Sigmoid colon (tissue), 7 donors: Measurements from ENCODE around the gene ERGIC3. TPM values are rescaled to one million over a fixed set of nuclear protein-coding genes. Genes with fewer than 3 reads are reported as not detected.

Experiments
- DNase-seq: peaks from one replicate; pipeline ENCODE4 v3.0.0-alpha.2; 2019
- H3K27ac ChIP-seq, 4 donors: fragments of 200-600 bp; sonication (generic); one replicate each; pipeline ENCODE4 v1.5.1; 2016 to 2019; ENCODE audit warnings: mild to moderate bottlenecking in 1 of 4
- H3K27me3 ChIP-seq, 3 donors: fragments of 200-600 bp; sonication (generic); one replicate each; pipeline ENCODE4 v1.5.1; 2019; ENCODE audit warnings: mild to moderate bottlenecking in 1 of 3
- H3K36me3 ChIP-seq, 4 donors: fragments of 200-600 bp; sonication (generic); one replicate each; pipeline ENCODE4 v1.5.1; 2016 to 2019
- H3K4me1 ChIP-seq, 4 donors: fragments of 200-600 bp; sonication (generic); one replicate each; pipeline ENCODE4 v1.5.1; 2017 to 2019
- H3K4me3 ChIP-seq, 4 donors: fragments of 200-600 bp; sonication (generic); one replicate each; pipeline ENCODE4 v1.5.1; 2017 to 2019; ENCODE audit warnings: mild to moderate bottlenecking in 2 of 4, moderate library complexity in 1 of 4
- H3K9me3 ChIP-seq, 4 donors: fragments of 200-600 bp in 3 of 4; sonication (generic) in 3 of 4; one replicate each; pipeline versions ENCODE4 v1.5.1 to v1.6.1; 2013 to 2019
- CTCF ChIP-seq, 4 experiments: fragments of 450-650 bp in 3 of 4; fragments of 200-600 bp in 1 of 4; IDR thresholded peaks; one replicate each; pipeline ENCODE4 v1.5.1; 2016 to 2019; ENCODE audit warnings: antibody characterized with exemption in 4 of 4, mild to moderate bottlenecking in 3 of 4, moderate library complexity in 2 of 4
- EP300 ChIP-seq, 4 donors: sonication (generic); formaldehyde crosslinking; IDR thresholded peaks; one replicate each; pipeline ENCODE4 v1.6.1; 2017; ENCODE audit warnings: antibody characterized with exemption in 4 of 4
- POLR2A ChIP-seq, 2 donors: fragments of 450-650 bp; IDR thresholded peaks; one replicate each; pipeline ENCODE4 v1.6.1; 2016; ENCODE audit warnings: antibody characterized with exemption in 2 of 2, mild to moderate bottlenecking in 2 of 2, moderate library complexity in 2 of 2
- POLR2AphosphoS5 ChIP-seq, 4 donors: sonication (generic); formaldehyde crosslinking; IDR thresholded peaks; one replicate each; pipeline ENCODE4 v1.6.1; 2017; ENCODE audit warnings: antibody characterized with exemption in 4 of 4
- WGBS, 2 donors: extraction: QIAGEN DNeasy Blood & Tissue Kit; methylation state at CpG; one replicate each; pipeline ENCODE4 v1.1.7; 2013; 5-methylcytosine and 5-hydroxymethylcytosine counted together
- intact Hi-C: fragments of 100-400 bp; cut with DNase I; formaldehyde crosslinking; loops from one replicate; pipeline ENCODE4 v1.15.1; 2023
- polyA plus RNA-seq, 3 donors: library from polyadenylated mRNA; stranded (reverse); fragments of 200-250 nt; gene quantifications; one replicate each; pipeline ENCODE4 v1.2.3, GENCODE V29; 2013
- total RNA-seq, 4 donors: library from RNA; depleted of rRNA; stranded (reverse); fragments of >200 nt; gene quantifications; one replicate each; pipeline ENCODE4 v1.1.0, GENCODE V29; 2016
- donor health status: healthy with polysubstance abuse.
- donor health status: Bipolar disorder and iron deficiency.
- donor health status: healthy.

ERGIC3 gene
- total and polyA plus RNA-seq, 7 donors, result 113 to 230 (median 184) TPM

GRCh38 chr20:35556871-35557270 is 15.0 kb downstream of the ERGIC3 start:
- Histone ChIP-seq H3K36me3 (peaks cover 0 to 69% (median 21%) of the 10 kb centered on the region in 4 donors), H3K27me3 (no peaks in the 10 kb centered on the region), H3K27ac (no peak overlapping the region), H3K4me1 (peaks cover 0 to 4% (median 0%) of the 10 kb centered on the region in 4 donors), H3K9me3 (no peaks in the 10 kb centered on the region), H3K4me3 (no peak overlapping the region)
- TF ChIP-seq POLR2AphosphoS5 (IDR thresholded peaks at IDR 0.05) (no peak), EP300 (IDR thresholded peaks at IDR 0.05) (no peak), CTCF (IDR thresholded peaks at IDR 0.05) (no peak), POLR2A (IDR thresholded peaks at IDR 0.05) (no peak)
- intact Hi-C loops, result no loop called here
- WGBS, 2 donors, result 96% methylated on average over 8 of the region's 8 CpGs
- no peak for DNase-seq

GRCh38 chr20:35558451-35558850 is 16.6 kb downstream of the ERGIC3 start:
- intact Hi-C loops, result no loop called here
- Histone ChIP-seq H3K27ac (no peak overlapping the region), H3K36me3 (peaks cover 0 to 55% (median 21%) of the 10 kb centered on the region in 4 donors), H3K4me3 (no peak overlapping the region), H3K9me3 (no peaks in the 10 kb centered on the region), H3K4me1 (peaks cover 0 to 4% (median 0%) of the 10 kb centered on the region in 4 donors), H3K27me3 (no peaks in the 10 kb centered on the region)
- TF ChIP-seq POLR2AphosphoS5 (IDR thresholded peaks at IDR 0.05) (no peak), POLR2A (IDR thresholded peaks at IDR 0.05) (no peak)
- no peak for DNase-seq
- 94% methylated on average over 4 of the region's 4 CpGs for WGBS, 2 donors

GRCh38 chr20:35559042-35559693 is 17.3 kb downstream of the ERGIC3 start:
- Histone ChIP-seq H3K4me3 (no peak overlapping the region), H3K27ac (no peak overlapping the region), H3K4me1 (peaks cover 0 to 4% (median 0%) of the 10 kb centered on the region in 4 donors), H3K27me3 (no peaks in the 10 kb centered on the region), H3K9me3 (no peaks in the 10 kb centered on the region), H3K36me3 (peaks cover 0 to 48% (median 20%) of the 10 kb centered on the region in 4 donors)
- intact Hi-C loops, result no loop called here
- TF ChIP-seq POLR2A (IDR thresholded peaks at IDR 0.05) (no peak), EP300 (IDR thresholded peaks at IDR 0.05) (no peak), CTCF (IDR thresholded peaks at IDR 0.05) (no peak), POLR2AphosphoS5 (IDR thresholded peaks at IDR 0.05) (no peak)
- DNase-seq, result no peak
- 88 to 93% methylated on average over 24 of the region's 24 CpGs for WGBS, 2 donors

- Histone ChIP-seq H3K27me3 (no peaks in the 10 kb centered on the region), H3K36me3 (peaks cover 0 to 39% (median 16%) of the 10 kb centered on the region in 4 donors), H3K27ac (no peak overlapping the region), H3K9me3 (no peaks in the 10 kb centered on the region), H3K4me3 (no peak overlapping the region), H3K4me1 (peaks cover 0 to 4% (median 0%) of the 10 kb centered on the region in 4 donors)
- DNase-seq, result no peak
- no peak for TF ChIP-seq CTCF (IDR thresholded peaks at IDR 0.05)
- no peak for TF ChIP-seq EP300 (IDR thresholded peaks at IDR 0.05)
- 17 to 73% methylated on average over 18 of the region's 18 CpGs for WGBS, 2 donors
- intact Hi-C loops, result no loop called here
Observed at GRCh38 chr20:35560105-35560511, 18.2 kb downstream of the ERGIC3 start.

- DNase-seq, result no peak
- Histone ChIP-seq H3K9me3 (no peaks in the 10 kb centered on the region), H3K27ac (no peak overlapping the region), H3K4me1 (peaks cover 0 to 4% (median 0%) of the 10 kb centered on the region in 4 donors), H3K27me3 (no peaks in the 10 kb centered on the region), H3K36me3 (peaks cover 0 to 35% (median 16%) of the 10 kb centered on the region in 4 donors), H3K4me3 (no peak overlapping the region)
- TF ChIP-seq CTCF (IDR thresholded peaks at IDR 0.05) (no peak), EP300 (IDR thresholded peaks at IDR 0.05) (no peak), POLR2AphosphoS5 (IDR thresholded peaks at IDR 0.05) (no peak), POLR2A (IDR thresholded peaks at IDR 0.05) (no peak)
- intact Hi-C loops, result no loop called here
- 55 to 67% methylated on average over 10 of the region's 10 CpGs for WGBS, 2 donors
Observed at GRCh38 chr20:35560541-35560940, 18.7 kb downstream of the ERGIC3 start.
